HCT116 (cell line): Measurements from ENCODE around the gene SEL1L2.

ENCODE experiments used
- CBX3 ChIP-seq: IDR thresholded peaks from 2 replicates; pipeline ENCODE4 v1.6.1; 2012; ENCODE audit warnings: low read depth
- CEBPB ChIP-seq: IDR thresholded peaks from 2 replicates; pipeline ENCODE4 v1.6.1; 2012; ENCODE audit warnings: low read depth
- CTCF ChIP-seq, 3 experiments: fragments of 200-600 bp in 1 of 3; sonication (generic) in 1 of 3; IDR thresholded peaks in 2 of 3; conservative IDR thresholded peaks in 1 of 3; 2 replicates each; pipeline ENCODE4 v1.5.1; 2012 to 2017; ENCODE audit warnings: low read depth in 2 of 3, low read length in 2 of 3, antibody characterized with exemption in 1 of 3, borderline replicate concordance in 1 of 3, control low read depth in 1 of 3, mild to moderate bottlenecking in 1 of 3, mixed read lengths in 1 of 3, mixed run types in 1 of 3, moderate library complexity in 1 of 3; ENCODE audit not compliant: insufficient read depth in 1 of 3
- JUND ChIP-seq: IDR thresholded peaks from 2 replicates; pipeline ENCODE4 v1.6.1; 2012
- POLR2A ChIP-seq: IDR thresholded peaks from 2 replicates; pipeline ENCODE4 v1.7.0; 2011; ENCODE audit warnings: borderline replicate concordance; ENCODE audit not compliant: insufficient read depth, insufficient read length; ENCODE audit errors: extremely low read depth
- POLR2AphosphoS5 ChIP-seq: IDR thresholded peaks from 2 replicates; pipeline ENCODE4 v1.6.1; 2011; ENCODE audit warnings: mild to moderate bottlenecking, low read depth, low read length, moderate library complexity

GRCh38 chr20:13865156-13865555, 125.3 kb downstream of the SEL1L2 start:
- TF ChIP-seq CTCF (IDR thresholded peaks at IDR 0.05 in 2 of 3, conservative IDR thresholded peaks at IDR 0.05 in 1 of 3; ENCODE audit: borderline replicate concordance in 1 of 3, insufficient read depth in 1 of 3, low read depth in 2 of 3, low read length in 2 of 3) (no peak), POLR2A (no peak), JUND (no peak), CBX3 (no peak), POLR2AphosphoS5 (no peak), CEBPB (no peak)
